NCI-H1092 treated with DMSO at 0.1 percent for 48 hours (cell line): Measurements from ENCODE around the gene GOLGA3.
"Not testable (repeated sequence)": the region's sequence is repeated elsewhere in the genome, so short reads cannot be mapped to it uniquely, and the experiment has no call there.

ENCODE experiments used
- DNase-seq: peaks from one replicate; lab custom pipeline; 2025; lab: John Stamatoyannopoulos, UW

Gene GOLGA3, protein sequence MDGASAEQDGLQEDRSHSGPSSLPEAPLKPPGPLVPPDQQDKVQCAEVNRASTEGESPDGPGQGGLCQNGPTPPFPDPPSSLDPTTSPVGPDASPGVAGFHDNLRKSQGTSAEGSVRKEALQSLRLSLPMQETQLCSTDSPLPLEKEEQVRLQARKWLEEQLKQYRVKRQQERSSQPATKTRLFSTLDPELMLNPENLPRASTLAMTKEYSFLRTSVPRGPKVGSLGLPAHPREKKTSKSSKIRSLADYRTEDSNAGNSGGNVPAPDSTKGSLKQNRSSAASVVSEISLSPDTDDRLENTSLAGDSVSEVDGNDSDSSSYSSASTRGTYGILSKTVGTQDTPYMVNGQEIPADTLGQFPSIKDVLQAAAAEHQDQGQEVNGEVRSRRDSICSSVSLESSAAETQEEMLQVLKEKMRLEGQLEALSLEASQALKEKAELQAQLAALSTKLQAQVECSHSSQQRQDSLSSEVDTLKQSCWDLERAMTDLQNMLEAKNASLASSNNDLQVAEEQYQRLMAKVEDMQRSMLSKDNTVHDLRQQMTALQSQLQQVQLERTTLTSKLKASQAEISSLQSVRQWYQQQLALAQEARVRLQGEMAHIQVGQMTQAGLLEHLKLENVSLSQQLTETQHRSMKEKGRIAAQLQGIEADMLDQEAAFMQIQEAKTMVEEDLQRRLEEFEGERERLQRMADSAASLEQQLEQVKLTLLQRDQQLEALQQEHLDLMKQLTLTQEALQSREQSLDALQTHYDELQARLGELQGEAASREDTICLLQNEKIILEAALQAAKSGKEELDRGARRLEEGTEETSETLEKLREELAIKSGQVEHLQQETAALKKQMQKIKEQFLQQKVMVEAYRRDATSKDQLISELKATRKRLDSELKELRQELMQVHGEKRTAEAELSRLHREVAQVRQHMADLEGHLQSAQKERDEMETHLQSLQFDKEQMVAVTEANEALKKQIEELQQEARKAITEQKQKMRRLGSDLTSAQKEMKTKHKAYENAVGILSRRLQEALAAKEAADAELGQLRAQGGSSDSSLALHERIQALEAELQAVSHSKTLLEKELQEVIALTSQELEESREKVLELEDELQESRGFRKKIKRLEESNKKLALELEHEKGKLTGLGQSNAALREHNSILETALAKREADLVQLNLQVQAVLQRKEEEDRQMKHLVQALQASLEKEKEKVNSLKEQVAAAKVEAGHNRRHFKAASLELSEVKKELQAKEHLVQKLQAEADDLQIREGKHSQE (N-terminal part only)

DNA sequence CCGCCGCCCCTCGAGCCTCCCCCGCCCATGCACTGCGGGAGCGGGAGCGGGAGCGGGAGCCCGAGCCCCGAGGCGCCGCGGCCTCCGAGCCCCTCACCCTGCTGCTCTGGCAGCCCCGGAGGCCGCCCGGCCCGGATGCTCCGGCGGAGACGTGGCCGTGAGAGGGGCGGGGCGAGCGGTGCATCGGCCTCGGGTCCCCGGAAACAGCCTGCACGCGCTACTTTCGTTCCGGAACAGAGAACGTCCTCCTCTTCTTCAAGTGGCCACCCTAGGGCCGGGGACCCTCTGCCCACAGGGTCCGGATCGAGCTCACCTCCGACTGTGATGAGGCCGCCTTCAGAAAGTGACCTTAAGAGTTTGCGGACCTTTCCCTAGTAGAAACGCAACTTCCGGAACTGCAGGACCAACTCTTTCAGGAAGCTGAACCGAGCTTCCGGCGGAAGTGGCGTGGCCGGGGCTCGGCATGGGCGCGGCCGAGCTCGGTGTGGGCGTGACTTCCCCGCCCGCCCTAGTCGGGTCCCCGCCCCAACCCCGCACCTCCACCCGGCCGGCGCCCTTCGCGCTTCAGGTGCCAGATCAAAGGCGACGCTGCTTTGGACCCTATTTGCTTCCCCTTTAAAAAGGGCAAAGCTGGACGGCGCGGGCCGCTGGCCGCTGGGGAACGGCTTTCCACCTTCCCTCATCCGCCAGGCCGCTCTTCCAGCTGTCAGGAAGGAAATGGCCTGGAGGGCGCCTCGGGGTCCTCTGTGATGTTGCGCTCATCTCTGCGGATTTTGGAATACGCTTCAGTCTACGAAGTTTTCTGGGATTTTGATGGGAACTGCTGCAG is at the start of gene GOLGA3:
Gene GOLGA3 (minus strand): TSS at position 164 of the 829 bp plus-strand sequence. CDS start 6,741 bp downstream, outside the sequence.
- peak; percentile 91 for DNase-seq

DNA sequence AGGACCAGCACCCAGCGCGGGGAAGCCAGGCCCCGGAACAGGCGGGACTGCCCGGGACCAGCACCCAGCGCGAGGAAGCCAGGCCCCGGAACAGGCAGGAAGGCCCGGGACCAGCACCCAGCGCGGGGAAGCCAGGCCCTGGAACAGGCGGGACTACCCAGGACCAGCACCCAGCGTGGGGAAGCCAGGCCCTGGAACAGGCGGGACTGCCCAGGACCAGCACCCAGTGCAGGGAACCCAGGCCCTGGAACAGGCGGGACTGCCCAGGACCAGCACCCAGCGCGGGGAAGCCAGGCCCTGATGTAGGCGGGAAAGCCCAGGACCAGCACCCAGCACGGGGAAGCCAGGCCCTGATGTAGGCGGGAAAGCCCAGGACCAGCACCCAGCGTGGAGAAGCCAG is 46.0 kb upstream of the GOLGA3 start:
- DNase-seq: not testable (repeated sequence)

DNA sequence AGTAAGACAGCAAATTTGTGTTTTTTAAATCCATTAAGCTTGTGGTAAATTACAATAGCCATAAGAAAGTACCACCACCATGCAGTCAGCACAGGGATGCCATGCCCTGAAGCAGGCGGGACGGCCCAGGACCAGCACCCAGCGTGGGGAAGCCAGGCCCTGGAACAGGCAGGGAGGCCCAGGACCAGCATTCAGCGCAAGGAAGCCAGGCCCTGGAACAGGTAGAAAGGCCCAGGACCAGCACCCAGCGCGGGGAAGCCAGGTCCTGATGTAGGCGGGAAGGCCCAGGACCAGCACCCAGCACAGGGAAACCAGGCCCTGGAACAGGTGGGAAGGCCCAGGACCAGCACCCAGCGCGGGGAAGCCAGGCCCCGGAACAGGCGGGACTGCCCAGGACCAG is 45.5 kb upstream of the GOLGA3 start:
- no peak for DNase-seq

DNA sequence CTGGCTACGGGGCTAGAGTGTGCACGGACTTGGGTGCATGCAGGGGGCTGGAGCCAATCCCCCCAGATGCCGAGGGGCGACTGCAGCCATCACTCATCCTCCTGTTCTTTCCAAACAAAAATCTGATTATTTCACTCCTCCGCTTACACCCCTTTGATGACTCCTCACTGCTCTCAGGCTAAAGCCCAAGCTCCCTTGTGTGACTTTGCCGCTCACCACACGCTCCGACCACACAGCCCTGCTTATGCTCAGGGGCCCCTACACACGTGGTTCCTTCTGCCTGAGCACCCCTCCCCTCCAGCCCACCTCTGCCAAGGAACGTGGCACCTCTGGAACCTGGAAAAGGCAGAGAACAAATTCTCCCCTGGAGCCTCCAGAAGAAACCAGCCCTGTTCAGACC is 45.1 kb upstream of the GOLGA3 start:
- no peak for DNase-seq

DNA sequence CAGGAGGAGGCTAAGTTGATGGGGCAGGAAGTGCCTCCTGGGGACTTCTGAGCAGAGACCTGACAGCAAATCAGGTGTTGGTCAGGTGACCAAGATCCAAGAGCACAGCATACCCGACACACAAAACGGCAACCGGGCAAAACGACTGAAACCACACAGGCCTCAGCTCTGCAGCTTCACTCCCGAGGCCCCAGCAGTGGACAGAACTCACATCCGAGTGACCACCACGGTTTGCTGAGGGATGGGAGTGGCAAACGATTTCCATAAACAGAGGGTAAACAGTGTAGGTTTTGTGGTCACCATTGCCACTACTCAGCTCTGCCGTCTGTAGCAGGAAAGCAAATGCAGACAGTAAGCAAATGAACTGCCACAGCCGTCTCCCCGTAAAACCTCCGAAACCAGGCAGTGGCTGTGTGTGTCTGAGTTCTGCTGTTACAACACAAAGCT is 44.3 kb upstream of the GOLGA3 start:
- DNase-seq: no peak

DNA sequence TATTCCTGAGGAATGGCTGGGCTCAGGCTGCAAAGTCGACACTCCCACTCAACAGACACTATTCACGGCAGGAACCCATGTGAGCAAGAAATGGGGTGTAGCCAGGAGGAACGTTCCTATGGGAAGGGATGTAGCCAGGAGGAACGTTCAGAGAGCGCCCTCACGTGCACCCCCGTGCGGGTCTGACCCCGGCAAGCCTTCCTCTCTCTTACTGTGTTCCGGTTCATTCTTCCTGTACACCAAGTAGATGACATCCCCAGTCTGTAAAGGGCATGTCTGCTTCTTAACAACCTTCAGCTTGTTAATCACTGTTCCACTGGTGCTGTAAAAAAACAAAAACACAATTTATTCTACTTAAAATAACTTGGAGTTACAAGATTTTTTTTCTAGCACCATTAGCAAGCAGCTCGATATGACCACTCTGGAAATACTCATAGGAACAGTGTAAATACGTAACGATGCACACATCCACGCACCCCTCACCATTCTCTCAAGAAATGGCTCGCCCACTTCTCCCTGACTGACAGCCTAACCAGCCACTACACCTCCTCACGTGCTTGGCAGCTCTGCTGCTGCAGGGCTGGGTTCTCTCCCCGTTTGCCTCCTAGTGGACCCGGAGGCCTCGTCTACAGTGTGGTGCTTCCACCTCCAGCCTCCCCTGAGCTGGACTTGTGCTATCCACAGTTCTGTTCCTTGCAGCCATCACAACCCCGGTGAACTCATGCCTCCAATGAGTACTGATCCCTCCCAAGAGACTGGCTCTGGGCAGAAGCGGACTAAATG is 43.6 kb upstream of the GOLGA3 start:
- DNase-seq: no peak

DNA sequence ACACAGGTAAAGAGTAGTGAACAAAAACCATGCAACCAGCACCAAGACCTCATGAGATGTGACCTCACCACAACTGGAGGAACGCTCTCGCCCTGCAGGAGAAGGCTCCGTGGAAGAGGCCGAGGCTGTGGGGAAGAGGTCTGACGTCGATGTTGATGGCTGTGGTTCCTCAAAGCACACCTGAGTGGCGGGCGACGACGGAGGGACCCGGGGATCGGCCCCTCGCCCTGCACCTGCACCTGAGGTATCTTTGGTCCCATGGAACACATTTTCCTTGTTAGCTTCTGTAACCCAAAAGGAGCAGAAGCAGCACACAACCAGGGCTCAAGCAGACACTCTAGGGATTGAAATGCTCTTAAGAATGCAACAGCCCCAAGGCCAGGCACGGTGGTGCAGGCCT is 40.9 kb upstream of the GOLGA3 start:
- no peak for DNase-seq

DNA sequence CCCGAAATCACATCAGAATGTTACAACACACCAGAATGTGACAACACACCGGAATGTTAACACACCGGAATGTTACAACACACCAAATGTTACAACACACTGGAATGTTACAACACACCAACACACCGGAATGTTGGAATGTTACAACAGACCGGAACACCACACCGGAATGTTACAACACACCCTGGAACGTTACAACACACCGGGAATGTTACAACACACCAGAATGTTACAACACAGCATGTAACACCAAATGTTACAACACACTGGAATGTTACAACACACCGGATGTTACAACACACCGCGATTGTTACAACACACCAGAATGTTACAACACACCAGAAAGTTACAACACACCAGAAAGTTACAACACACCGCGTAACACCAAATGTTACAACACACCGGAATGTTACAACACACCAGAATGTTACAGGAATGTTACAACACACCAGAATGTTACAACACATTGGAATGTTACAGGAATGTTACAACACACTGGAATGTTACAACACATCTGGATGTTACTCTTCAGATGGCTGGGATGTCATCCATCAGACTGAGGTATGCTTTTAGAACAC is 37.7 kb upstream of the GOLGA3 start:
- DNase-seq: no peak

DNA sequence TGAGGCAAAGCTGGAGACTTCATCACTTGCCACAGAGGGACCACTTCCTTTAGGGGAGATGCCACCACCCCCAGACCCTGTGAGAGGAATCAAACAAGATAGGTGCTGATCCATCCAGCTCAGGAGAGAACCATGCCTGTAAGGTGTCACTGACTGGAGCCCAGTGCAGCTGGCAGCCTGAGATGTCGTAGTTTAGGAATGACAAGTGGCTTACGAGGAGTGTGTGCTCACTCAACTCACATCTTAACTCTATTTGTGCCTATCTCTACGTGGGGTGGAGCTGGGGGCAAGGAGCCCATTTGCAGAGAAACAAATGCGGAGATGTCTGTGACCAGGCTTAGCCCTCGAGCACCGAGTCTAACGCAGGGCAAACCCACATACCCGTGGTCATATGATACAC is 32.9 kb upstream of the GOLGA3 start:
- DNase-seq: no peak

DNA sequence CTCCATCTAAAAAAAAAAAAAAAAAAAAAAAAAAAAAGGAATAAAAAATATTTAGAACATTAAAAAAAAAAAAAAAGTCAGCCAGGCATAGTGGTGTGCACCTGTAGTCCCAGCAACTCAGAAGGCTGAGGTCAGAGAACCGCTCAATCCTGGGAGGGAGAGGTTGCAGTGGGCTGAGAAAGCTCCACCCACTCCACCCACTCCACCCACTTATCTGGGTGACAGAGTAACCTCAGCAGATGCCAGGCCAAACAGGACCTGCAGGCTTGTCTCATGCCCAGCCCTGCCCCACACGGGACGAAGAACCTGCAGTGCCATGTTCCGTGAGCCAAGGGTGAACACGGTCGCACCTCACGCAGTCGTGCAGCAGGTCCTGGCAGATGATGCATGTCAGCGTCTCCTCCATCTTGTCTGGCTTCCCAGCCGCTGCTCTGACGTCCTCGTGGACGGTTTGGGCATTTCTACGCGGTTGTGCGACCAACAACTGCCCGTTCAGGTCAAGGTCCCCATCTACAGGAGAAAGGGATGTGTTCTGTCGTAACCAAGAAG is 30.1 kb upstream of the GOLGA3 start:
- no peak for DNase-seq

DNA sequence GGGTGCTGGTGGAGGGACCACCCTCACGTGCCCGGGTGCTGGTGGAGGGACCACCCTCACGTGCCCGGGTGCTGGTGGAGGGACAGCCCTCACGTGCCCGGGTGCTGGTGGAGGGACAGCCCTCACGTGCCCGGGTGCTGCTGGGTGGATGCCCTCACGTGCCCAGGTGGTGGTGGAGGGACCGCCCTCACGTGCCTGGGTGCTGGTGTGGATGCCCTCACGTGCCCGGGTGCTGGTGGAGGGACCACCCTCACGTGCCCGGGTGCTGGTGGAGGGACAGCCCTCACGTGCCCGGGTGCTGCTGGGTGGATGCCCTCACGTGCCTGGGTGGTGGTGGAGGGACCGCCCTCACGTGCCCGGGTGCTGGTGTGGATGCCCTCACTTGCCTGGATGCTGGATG is 28.4 kb upstream of the GOLGA3 start:
- not testable (repeated sequence) for DNase-seq

DNA sequence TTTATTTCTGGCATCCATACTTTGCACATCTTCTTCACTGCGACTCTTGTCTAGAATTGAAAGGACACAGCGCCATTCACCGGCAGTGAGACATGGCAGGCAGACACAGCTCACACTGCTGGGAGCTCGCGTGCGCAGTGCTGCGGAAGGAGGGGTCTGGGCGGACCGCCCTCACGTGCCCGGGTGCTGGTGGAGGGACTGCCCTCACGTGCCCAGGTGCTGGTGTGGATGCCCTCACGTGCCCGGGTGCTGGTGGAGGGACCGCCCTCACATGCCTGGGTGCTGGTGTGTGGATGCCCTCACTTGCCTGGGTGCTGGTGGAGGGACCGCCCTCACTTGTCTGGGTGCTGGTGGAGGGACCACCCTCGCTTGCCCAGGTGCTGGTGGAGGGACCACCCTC is 27.9 kb upstream of the GOLGA3 start:
- DNase-seq: no peak

DNA sequence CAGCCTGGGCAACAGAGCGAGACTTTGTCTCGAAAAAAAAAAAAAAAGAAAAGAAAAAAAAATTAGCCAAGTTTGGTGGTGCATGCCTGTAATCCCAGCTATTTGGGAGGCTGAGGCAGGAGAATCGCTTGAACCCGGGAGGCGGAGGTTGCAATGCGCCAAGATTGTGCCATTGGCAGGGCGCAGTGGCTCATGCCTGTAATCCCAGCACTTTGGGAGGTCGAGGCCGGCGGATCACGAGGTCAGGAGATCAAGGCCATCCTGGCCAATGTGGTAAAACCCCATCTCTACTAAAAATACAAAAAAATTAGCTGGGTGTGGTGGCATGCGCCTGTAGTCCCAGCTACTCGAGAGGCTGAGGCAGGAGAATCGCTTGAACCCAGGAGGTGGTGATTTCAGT is 26.5 kb upstream of the GOLGA3 start:
- DNase-seq: not testable (repeated sequence)

DNA sequence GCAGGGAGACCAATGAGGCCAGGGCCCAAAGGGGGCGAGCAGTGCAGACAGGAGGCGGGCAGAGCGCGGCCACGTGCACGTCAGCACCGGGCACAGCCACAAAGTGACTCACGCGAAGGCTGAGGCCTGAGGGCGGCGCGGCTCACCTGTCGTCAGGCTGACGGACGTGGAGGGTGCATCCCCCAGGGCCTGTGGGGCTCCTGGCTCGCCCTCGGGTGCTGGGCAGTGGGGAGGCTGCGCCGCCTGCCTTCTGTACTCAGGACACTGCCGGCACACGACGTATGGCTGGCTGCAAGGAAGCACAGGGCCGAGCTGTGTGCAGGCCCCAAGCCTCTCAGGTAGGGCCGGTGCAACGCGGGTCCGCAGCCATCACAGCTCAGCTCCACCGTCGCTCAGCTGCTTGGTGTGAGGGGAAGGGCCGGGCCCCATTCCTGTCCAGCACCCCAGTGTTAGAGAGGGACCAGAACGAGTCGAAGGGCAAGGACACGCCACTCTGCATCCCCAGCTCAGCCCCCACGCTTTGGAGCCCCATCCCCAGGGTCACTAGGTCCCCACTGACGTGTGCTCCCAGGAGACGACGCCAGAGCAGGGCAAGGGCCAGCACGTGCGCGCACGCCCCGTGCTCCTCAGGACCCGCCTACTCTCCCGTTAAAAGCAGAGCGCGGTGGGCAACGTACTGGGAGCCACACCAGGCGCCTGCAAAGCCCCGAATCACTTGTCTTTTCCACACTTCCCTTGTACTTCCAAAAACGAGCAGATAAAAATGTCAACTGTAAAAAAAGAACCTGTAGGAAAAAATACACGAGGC is 24.8 kb upstream of the GOLGA3 start:
- no peak for DNase-seq

DNA sequence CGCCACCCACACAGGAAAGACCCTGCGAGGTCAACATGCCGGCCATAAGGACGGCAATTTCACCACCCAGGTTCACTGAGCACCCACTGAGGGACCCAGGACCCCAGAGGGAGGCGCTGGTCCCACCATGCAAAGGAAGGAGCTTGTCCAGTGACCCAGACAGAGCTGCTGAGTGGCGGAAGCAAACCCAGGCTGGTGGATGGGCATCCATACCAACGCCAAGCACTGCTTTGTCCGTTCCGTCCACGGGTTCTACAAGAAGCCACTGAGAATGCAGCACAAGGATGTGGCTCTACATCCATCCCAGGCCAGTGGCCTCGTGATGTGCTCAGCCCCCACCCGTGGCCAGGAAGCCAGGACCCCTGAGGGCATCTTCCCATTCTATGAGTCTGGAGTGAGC is 23.8 kb upstream of the GOLGA3 start:
- no peak for DNase-seq

DNA sequence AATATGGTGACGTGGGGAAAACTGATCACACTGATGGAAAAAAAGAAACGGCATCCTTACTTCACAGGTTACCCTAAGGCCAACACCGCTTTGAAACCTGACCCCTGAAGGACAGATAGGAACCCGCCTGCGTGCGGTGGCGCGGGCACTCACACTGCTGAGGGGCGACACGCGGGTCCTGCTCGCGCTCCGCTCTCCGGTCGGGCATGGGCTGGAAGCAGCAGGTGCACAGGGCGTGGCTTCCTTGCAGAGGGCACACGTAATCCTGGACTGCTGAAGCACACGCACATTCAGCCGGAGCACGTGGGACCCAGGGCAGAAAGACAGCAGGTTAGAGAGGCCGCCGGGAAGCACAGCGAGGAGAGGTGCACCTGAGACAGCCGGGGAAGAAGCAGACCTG is 22.8 kb upstream of the GOLGA3 start:
- DNase-seq: no peak

DNA sequence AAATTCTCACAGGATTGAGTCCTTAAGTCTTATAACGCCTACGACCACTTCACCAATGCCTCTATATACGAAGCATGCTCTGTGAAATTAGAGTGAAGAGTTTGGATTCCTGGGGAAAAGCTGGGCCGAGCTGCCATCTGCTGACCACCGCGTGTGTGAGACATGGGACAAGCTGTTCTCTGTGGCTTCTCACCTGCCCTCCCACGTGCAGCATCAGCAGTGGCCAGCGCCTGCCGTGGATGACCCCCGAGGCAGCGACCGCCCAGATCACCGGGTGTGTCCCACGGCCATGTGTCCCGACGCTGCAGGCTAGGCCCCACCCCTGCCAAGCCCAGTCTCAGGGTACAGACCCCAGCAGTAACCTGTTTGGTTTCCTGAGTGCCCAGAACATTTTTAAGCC is 21.6 kb upstream of the GOLGA3 start:
- DNase-seq: no peak

DNA sequence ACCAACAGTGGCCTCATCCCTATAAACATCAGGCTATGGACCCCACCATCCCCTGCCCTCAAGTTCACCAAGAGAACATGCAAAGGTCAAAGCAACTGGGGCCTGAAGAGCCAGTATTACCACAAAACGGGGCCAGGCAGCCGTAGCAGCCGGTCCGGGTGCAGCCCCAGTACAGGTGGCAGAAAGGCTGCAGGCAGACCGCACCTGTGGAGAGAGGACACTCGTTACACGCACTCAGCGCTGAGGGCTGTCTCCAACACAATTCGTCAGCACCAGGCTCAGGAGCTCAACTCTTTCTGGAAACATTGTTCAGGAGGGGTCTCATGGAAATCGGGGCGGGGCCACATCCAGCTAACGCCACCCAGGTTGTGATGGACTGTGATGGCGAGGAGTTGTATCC is 19.9 kb upstream of the GOLGA3 start:
- DNase-seq: no peak
